ENCODE results near the gene NQO2.

GRCh38 chr6:3039384-3039783 lies 39.7 kb downstream of the NQO2 start:
- TF ChIP-seq CTCF (conservative IDR thresholded peaks at IDR 0.05 in 1 of 2, IDR thresholded peaks at IDR 0.05 in 1 of 2; ENCODE audit: low read depth in 1 of 2, low read length in 2 of 2) (no peak), EZH2 (IDR thresholded peaks at IDR 0.05; ENCODE audit: low read length, missing control alignments) (no peak)

Data from fibroblast of lung (primary cell).